NCI-H526 (cell line): ENCODE results near the gene CYLD.

Experiments
- DNase-seq, 2 experiments: peaks; one replicate each; lab custom pipeline; 2025; lab: John Stamatoyannopoulos, UW

The CYLD gene

GRCh38 chr16:50711862-50712559 is 29.9 kb upstream of the CYLD start:
- no peak for DNase-seq

GRCh38 chr16:50712560-50712898 is 29.4 kb upstream of the CYLD start:
- no peak for DNase-seq

- DNase-seq: no peak
Observed at GRCh38 chr16:50712956-50713355, 28.9 kb upstream of the CYLD start.

GRCh38 chr16:50717091-50717490 is 24.8 kb upstream of the CYLD start:
- DNase-seq: no peak

GRCh38 chr16:50717494-50717893 is 24.4 kb upstream of the CYLD start:
- DNase-seq: no peak

GRCh38 chr16:50718061-50718760 is 23.7 kb upstream of the CYLD start:
- DNase-seq: no peak

- no peak for DNase-seq
Observed at GRCh38 chr16:50718761-50719400, 23.0 kb upstream of the CYLD start.

- DNase-seq: no peak
Observed at GRCh38 chr16:50719401-50720337, 22.2 kb upstream of the CYLD start.

GRCh38 chr16:50721549-50722404 is 20.1 kb upstream of the CYLD start:
- no peak for DNase-seq

GRCh38 chr16:50722405-50722737 is 19.5 kb upstream of the CYLD start:
- no peak for DNase-seq

- DNase-seq: no peak
Observed at GRCh38 chr16:50722960-50723359, 18.9 kb upstream of the CYLD start.

GRCh38 chr16:50724306-50724705 is 17.6 kb upstream of the CYLD start:
- no peak for DNase-seq

GRCh38 chr16:50731130-50731988 is 10.5 kb upstream of the CYLD start:
- DNase-seq: no peak

- no peak for DNase-seq
Observed at GRCh38 chr16:50731989-50732832, 9.7 kb upstream of the CYLD start.

- no peak for DNase-seq
Observed at GRCh38 chr16:50733468-50733867, 8.4 kb upstream of the CYLD start.

- DNase-seq: no peak
Observed at GRCh38 chr16:50735629-50736122, 6.2 kb upstream of the CYLD start.

- DNase-seq: no peak
Observed at GRCh38 chr16:50736448-50736847, 5.4 kb upstream of the CYLD start.

- no peak for DNase-seq
Observed at GRCh38 chr16:50737420-50737959, 4.4 kb upstream of the CYLD start.

GRCh38 chr16:50739031-50739430 is 2.9 kb upstream of the CYLD start:
- no peak for DNase-seq
